Hepatic stellate cell (primary cell): ENCODE data around the gene PRG3.
"Not testable (repeated sequence)": the region's sequence is repeated elsewhere in the genome, so short reads cannot be mapped to it uniquely, and the experiment has no call there.

Experiments used
- DNase-seq: peaks from one replicate; pipeline ENCODE4 v3.0.0; 2011; ENCODE audit warnings: low spot score

Gene PRG3

DNA sequence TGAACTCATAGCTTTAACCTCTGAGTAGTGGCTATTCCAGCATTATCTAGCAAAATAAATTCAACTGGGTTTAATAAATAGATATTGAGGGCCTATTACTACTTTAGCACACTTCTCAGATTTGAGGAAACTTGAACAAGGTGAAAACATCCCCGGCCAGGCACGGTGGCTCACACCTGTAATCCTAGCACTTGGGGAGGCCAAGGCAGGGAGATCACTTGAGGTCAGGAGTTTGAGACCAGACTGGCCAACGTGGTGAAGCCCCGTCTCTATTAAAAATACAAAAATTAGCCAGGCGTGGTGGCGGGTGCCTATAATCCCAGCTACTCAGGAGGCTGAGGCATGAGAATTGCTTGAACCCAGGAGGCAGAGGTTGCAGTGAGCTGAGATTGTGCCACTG lies 44.1 kb downstream of the PRG3 start:
- not testable (repeated sequence) for DNase-seq

DNA sequence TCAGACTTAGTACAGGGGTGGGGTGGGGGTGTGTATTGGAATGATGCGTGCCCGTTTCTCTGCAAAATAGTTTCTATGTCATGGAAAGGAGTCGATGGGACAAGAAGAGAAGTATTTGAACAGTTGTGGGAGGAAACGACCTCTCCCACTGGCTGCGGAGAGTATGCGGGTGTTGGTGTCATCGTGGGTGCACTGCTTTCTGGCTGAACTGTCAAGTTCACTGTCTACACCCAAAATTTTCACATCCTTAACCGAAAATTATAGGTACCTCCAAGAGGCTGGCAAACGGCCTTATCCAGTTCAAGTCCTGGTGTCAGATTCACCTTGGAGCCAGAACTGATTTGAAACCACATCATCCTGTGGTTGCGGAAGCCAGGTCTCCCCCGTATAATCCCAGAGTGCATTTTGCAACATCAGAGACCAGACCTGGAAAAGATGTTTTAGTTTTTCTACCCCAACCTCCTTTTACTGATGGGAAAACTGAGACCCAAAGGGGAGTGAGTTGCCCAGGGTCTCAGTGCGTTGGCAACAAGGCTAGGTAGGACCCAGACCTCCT lies 44.8 kb downstream of the PRG3 start:
- DNase-seq = no peak

DNA sequence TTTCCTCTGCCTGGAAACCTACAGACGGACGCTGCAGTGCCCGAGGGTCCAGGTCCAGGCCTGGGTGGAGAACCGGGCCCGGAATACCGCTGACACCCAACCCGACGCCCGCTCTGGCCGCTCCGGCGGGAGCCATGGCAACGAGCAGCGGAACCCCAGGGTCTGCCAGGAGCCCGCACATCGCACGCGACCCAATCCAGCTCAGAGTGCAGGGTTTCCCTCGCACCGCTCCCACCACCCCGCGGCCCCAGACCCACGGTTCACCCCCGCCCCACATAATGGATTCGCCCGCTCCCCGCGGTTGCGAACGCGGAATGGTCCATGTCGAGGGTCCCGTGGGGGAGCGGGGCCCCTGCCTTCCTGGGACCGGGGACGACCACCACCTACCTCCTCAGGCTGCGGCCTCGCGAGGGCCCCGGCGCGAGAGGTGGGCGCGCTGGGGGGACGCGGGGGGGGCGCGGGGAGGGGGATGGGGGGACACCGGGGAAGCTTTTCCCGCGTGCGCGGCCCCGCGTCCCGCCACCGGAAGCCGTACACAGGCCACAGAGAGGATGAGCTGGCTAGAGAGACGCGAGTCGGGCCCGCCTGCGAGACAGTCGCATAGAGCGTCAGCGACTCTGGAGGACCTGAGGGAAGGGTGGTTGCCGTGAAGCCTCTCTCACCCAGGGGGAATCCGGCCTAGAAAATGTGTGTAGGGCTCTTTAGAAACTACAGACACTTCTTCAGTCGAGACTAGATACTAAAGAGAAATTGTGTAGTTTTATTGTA lies 45.4 kb downstream of the PRG3 start, which contains the start of gene SSRP1:
Gene SSRP1 (minus strand): TSS at position 550 of the 768 bp plus-strand sequence. CDS start 771 bp downstream, outside the sequence.
- DNase-seq = peak; percentile 92

DNA sequence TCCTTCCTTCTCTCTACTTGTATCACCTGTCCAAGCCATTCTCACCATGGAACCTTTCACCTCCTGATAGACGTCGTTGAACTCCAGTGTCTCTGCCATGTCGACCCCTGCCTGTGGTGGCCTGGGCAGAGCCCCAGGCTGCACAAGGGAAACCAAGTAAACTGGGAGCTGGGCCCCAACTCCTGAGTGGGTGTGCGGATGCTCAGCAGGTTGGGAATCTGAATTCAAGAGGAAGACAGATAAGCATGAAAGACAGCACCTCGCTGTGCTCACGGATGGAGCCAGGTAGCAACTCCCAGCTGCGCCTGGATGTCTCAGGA lies 46.0 kb downstream of the PRG3 start:
- DNase-seq = no peak

DNA sequence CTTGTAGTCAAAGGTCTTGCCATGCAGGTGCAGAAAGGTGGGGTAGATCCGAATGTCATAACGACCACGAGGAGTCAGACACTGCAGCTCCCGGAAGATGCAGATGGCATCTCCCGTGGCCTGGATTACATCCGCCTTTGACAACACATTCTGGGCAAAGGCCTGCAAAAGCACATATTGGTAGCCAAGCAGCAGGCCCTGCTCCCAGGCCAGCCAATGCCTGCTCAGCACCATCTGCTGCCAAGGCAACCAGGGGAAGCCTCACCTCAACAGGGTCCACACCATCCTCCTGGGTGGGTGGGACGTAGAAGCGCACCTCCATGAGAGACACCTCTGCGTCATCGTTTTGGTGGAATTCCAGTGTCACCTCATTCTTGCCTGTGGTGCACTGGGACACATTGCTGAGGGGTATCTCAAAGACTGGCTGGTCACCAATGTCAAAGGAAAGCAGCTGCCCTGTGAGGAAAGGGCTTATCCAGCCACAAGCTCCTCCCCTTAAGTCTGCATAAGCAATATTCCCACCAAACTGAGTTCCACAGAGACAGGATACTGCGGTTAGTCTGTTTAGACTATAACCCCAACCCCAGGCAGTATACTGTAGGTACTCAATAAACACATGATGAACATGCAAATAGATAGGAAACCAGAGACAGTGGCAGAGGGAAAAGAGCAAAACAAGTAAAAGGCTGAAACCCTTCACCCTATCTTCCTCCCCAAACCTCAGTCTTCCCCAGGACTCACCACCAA lies 48.1 kb downstream of the PRG3 start:
- no peak for DNase-seq

DNA sequence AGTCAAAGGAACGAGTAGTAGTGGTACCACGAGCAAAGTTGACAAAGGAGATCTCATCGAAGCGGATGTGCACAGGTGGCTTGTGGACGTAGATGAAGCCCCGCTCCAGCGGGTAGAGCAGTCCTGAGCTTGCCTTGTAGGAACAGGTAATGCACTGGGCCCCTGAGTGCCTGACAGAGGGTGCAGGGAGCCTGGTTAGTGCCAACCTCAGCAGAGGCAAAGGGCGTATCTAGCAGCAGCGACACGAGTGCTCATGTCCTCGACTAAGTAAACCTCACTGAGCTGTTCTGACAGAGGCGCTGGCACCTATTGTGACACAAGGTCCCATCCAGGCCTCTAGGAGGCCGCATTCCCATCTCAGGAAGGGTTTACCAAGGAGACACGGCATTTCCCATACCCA lies 49.2 kb downstream of the PRG3 start:
- DNase-seq = no peak

DNA sequence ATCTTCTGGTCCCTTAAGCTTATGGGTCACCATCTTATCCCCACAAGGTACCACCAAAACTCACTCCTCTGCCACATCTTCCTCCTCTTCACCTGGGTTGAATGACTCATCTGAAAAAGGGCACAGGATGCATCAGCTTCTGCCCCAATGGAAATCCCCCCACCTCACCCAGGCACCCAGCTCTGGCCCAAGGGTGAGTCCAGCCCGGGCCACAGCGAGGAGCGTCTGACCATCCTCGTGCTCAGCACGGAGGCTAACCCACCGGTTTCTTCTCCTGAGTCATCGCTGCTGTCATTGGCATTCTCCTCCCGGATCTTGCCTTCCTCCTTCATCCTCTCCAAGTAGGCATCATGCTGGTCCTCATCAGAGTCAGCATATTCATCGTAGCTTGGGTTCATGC lies 50.9 kb downstream of the PRG3 start:
- DNase-seq = no peak

DNA sequence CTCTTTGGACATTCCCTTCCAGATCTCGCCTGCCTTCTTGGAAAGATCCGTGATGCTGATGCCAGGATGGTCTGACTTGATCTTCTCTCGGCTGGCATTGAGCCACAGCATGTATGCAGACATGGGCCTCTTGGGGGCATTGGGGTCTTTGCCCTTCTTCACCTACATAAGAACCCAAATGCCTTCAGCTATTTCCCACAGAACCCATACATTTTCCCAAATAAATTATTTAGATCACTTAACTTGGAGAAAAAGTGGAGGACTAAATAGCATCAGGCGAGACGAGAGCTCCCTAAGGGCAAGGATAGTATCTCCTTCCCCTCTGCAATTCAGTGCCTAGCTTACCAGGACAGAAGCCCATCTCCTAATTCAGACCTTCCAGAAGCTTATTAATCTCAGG lies 53.2 kb downstream of the PRG3 start:
- DNase-seq = no peak
